Neural progenitor cell (in vitro differentiated cells): ENCODE measurements around the gene PUSL1. TPM values are rescaled to one million over a fixed set of nuclear protein-coding genes. Genes with fewer than 3 reads are reported as not detected.

ENCODE experiments used
- DNase-seq: peaks from one replicate; pipeline ENCODE4 v3.0.0-alpha.2; 2016; ENCODE audit warnings: low spot score
- H2AFZ ChIP-seq: fragments of 200-600 bp; sonication (generic); replicated peaks from 2 replicates; pipeline ENCODE4 v1.6.1; 2016; ENCODE audit warnings: antibody characterized with exemption
- H3F3A ChIP-seq: fragments of 200-600 bp; sonication (generic); 2 replicates; pipeline ENCODE4 v1.6.1; 2016; ENCODE audit warnings: antibody characterized with exemption, low read depth
- H3K27ac ChIP-seq: fragments of 200-600 bp; sonication (generic); 2 replicates; pipeline ENCODE4 v1.5.1; 2016; ENCODE audit warnings: mild to moderate bottlenecking
- H3K27me3 ChIP-seq: fragments of 200-600 bp; sonication (generic); 2 replicates; pipeline ENCODE4 v1.6.1; 2016; ENCODE audit warnings: mild to moderate bottlenecking, moderate library complexity
- H3K36me3 ChIP-seq: fragments of 200-600 bp; sonication (generic); 2 replicates; pipeline ENCODE4 v1.5.1; 2016
- H3K4me1 ChIP-seq: fragments of 200-600 bp; sonication (generic); 2 replicates; pipeline ENCODE4 v1.6.1; 2016; ENCODE audit warnings: mixed run types
- H3K4me2 ChIP-seq: fragments of 200-600 bp; sonication (generic); 2 replicates; pipeline ENCODE4 v1.6.1; 2016
- H3K4me3 ChIP-seq: fragments of 200-600 bp; sonication (generic); 2 replicates; pipeline ENCODE4 v1.5.1; 2016
- H3K79me2 ChIP-seq: fragments of 200-600 bp; sonication (generic); 2 replicates; pipeline ENCODE4 v1.6.1; 2016; ENCODE audit warnings: low read depth
- H3K9ac ChIP-seq: fragments of 200-600 bp; sonication (generic); 2 replicates; pipeline ENCODE4 v1.6.1; 2016
- H3K9me3 ChIP-seq: fragments of 200-600 bp; sonication (generic); 2 replicates; pipeline ENCODE4 v1.5.1; 2016; ENCODE audit warnings: low read depth
- H4K20me1 ChIP-seq: fragments of 200-600 bp; sonication (generic); 2 replicates; pipeline ENCODE4 v1.6.1; 2016; ENCODE audit warnings: low read depth
- H3K27ac Mint-ChIP-seq: 3 replicates; pipeline ENCODE4 v1.8.0; 2021; ENCODE audit warnings: mixed read lengths
- H3K27me3 Mint-ChIP-seq: 2 replicates; pipeline ENCODE4 v1.8.0; 2022; ENCODE audit warnings: low read depth, mild to moderate bottlenecking, inconsistent platforms, moderate library complexity, mixed read lengths; ENCODE audit not compliant: insufficient read depth
- H3K36me3 Mint-ChIP-seq: 3 replicates; pipeline ENCODE4 v1.8.0; 2021; ENCODE audit warnings: mixed read lengths
- H3K4me1 Mint-ChIP-seq: 3 replicates; pipeline ENCODE4 v1.8.0; 2021; ENCODE audit warnings: mixed read lengths
- H3K4me3 Mint-ChIP-seq: 3 replicates; pipeline ENCODE4 v1.8.0; 2021; ENCODE audit warnings: mild to moderate bottlenecking, moderate library complexity, mixed read lengths
- H3K9me3 Mint-ChIP-seq: 3 replicates; pipeline ENCODE4 v1.8.0; 2020; ENCODE audit warnings: mixed read lengths
- EZH2 ChIP-seq: fragments of 200-600 bp; sonication (generic); IDR thresholded peaks from 2 replicates; pipeline ENCODE4 v1.6.1; 2017; ENCODE audit warnings: antibody characterized with exemption, mild to moderate bottlenecking, moderate library complexity
- EZH2phosphoT487 ChIP-seq: fragments of 200-600 bp; sonication (generic); IDR thresholded peaks from 2 replicates; pipeline ENCODE4 v1.6.1; 2017; ENCODE audit warnings: antibody characterized with exemption
- total RNA-seq: library from RNA; depleted of rRNA; stranded (reverse); fragments of >200 nt; gene quantifications from 2 replicates; pipeline ENCODE4 v1.2.3, GENCODE V29; 2015; ENCODE audit warnings: low replicate concordance
- TF ChIP-seq, protein P1 (sequence below): fragments of 200-600 bp; sonication (generic); IDR thresholded peaks from 2 replicates; pipeline ENCODE4 v1.5.1; 2017; ENCODE audit warnings: antibody characterized with exemption, mild to moderate bottlenecking

PUSL1 gene
- total RNA-seq, 1 donor from 2014 or later: 3.7 TPM

DNA sequence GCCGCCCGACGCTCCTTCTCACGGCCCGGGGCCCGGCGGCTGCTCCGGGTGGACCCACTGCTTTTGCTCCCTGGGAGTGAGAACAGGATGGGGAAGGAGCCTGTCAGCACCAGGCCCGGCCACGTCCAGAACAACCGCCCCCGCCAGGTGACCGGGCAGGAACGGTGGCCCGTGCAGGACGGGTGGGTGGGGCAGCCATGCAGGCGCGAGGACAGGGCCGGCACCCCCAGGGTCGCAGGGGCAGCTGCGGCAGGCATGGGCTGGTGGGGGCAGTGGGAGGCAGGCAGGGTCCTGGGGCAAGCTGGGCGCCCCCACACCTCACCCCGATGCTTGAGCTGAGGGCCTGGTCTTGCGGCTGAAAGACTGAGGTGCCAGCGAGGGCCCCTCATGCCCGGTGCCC is 28.0 kb downstream of the PUSL1 start:
- H3K9me3 Mint-ChIP-seq: no peaks in the 10 kb centered on the region
- no peak for DNase-seq
- TF ChIP-seq, protein P1, sequence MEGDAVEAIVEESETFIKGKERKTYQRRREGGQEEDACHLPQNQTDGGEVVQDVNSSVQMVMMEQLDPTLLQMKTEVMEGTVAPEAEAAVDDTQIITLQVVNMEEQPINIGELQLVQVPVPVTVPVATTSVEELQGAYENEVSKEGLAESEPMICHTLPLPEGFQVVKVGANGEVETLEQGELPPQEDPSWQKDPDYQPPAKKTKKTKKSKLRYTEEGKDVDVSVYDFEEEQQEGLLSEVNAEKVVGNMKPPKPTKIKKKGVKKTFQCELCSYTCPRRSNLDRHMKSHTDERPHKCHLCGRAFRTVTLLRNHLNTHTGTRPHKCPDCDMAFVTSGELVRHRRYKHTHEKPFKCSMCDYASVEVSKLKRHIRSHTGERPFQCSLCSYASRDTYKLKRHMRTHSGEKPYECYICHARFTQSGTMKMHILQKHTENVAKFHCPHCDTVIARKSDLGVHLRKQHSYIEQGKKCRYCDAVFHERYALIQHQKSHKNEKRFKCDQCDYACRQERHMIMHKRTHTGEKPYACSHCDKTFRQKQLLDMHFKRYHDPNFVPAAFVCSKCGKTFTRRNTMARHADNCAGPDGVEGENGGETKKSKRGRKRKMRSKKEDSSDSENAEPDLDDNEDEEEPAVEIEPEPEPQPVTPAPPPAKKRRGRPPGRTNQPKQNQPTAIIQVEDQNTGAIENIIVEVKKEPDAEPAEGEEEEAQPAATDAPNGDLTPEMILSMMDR: no peak
- no peak for TF ChIP-seq EZH2
- no peak for TF ChIP-seq EZH2phosphoT487
- no peak overlapping the region for H3K4me3 ChIP-seq
- no peaks in the 10 kb centered on the region for H3K79me2 ChIP-seq
- no peak overlapping the region for H3K9ac ChIP-seq
- peaks cover 9% of the 10 kb centered on the region for H3K27me3 Mint-ChIP-seq
- H4K20me1 ChIP-seq: peaks cover 54% of the 10 kb centered on the region
- H3K27me3 ChIP-seq: no peaks in the 10 kb centered on the region
- peaks cover 9% of the 10 kb centered on the region for H3K36me3 Mint-ChIP-seq
- H3K4me3 Mint-ChIP-seq: no peak overlapping the region
- H3K4me1 ChIP-seq: no peaks in the 10 kb centered on the region
- no peak overlapping the region for H3K27ac ChIP-seq
- no peak overlapping the region for H2AFZ ChIP-seq
- no peaks in the 10 kb centered on the region for H3K36me3 ChIP-seq
- H3K4me2 ChIP-seq: no peak overlapping the region
- H3K27ac Mint-ChIP-seq: no peak overlapping the region
- no peaks in the 10 kb centered on the region for H3K4me1 Mint-ChIP-seq
- H3K9me3 ChIP-seq: no peaks in the 10 kb centered on the region
- H3F3A ChIP-seq: peaks cover 12% of the 10 kb centered on the region

DNA sequence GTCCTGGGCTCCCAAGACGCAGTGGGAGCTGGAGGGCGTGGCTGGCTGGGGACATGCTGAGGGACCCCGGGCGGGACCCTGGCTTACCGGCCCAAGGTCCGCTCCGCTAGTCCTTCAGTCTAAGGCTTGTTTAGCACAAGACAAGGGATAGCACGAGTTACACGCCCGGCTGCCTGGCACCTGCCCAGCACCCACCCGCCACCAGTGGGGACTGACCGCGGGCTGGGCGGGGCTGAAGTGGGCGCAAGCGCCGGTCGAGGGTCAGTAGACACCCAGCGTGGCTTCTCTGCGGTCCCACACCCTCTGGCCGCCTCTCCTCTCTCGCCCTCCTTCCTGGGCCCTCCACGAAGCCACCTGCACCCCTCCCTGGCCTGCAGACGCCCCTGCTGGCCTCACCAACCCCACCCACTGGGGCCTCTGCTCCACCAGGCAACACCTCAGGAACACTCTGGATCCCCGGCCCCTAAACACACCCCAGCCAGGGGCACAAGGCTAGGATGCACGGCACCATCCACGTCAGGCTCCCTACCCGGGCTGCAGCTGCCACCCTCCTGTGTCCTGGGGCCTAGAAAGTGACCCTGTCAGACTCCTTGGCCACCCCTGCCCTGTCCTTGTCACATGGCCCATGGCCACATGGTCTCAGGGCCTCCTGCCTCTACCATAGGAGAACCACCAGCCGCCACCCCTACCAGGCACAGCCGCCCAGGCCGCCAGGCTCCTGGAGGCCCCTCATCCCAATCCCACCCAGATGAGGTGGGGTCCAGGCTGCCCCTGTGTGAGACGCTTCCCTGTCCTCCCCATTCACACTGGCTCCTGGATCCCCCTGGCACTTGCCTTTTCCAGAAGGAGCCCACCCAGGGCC is 28.8 kb downstream of the PUSL1 start:
- H3F3A ChIP-seq: peaks cover 12% of the 10 kb centered on the region
- Mint-ChIP-seq H3K4me3 (no peak overlapping the region), H3K4me1 (no peaks in the 10 kb centered on the region), H3K9me3 (no peaks in the 10 kb centered on the region), H3K36me3 (peaks cover 10% of the 10 kb centered on the region), H3K27ac (no peak overlapping the region), H3K27me3 (peaks cover 9% of the 10 kb centered on the region)
- TF ChIP-seq EZH2phosphoT487 (no peak), EZH2 (no peak)
- TF ChIP-seq, protein P1: no peak
- no peaks in the 10 kb centered on the region for H3K36me3 ChIP-seq
- H3K9me3 ChIP-seq: no peaks in the 10 kb centered on the region
- H2AFZ ChIP-seq: no peak overlapping the region
- H3K79me2 ChIP-seq: no peaks in the 10 kb centered on the region
- no peak overlapping the region for H3K4me3 ChIP-seq
- H4K20me1 ChIP-seq: peaks cover 48% of the 10 kb centered on the region
- no peak overlapping the region for H3K9ac ChIP-seq
- no peaks in the 10 kb centered on the region for H3K4me1 ChIP-seq
- H3K27me3 ChIP-seq: no peaks in the 10 kb centered on the region
- no peak overlapping the region for H3K27ac ChIP-seq
- DNase-seq: no peak
- H3K4me2 ChIP-seq: no peak overlapping the region

DNA sequence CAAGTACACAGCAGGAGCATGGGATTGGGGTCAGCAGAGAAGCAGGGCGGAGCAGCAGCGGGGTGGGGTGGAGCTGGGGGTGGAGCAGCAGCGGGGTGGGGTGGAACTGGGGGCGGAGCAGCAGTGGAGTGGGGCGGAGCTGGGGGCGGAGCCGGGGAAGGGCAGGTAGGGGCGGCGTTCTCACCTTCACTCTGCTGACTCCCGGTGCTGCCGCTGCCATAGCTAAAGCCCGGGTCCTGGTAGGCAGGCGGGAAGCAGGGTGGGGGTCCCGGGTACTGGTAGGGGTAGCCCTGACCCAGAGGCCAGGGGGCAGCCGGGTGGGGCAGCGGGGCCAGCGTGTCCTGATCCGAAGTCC is 29.4 kb downstream of the PUSL1 start:
- H3K79me2 ChIP-seq: no peaks in the 10 kb centered on the region

More for the DNA sequence above, 29.4 kb downstream of the PUSL1 start:
- H3K4me1 Mint-ChIP-seq: no peaks in the 10 kb centered on the region
- Histone ChIP-seq H4K20me1 (peaks cover 48% of the 10 kb centered on the region), H3K27me3 (no peaks in the 10 kb centered on the region), H3K4me3 (no peak overlapping the region), H3K36me3 (no peaks in the 10 kb centered on the region), H3K4me1 (no peaks in the 10 kb centered on the region), H3F3A (peaks cover 12% of the 10 kb centered on the region), H3K27ac (no peak overlapping the region), H2AFZ (no peak overlapping the region), H3K9ac (no peak overlapping the region), H3K4me2 (no peak overlapping the region), H3K9me3 (no peaks in the 10 kb centered on the region)
- TF ChIP-seq EZH2phosphoT487: no peak
- TF ChIP-seq, protein P1: no peak
- no peak for TF ChIP-seq EZH2
- no peak overlapping the region for H3K4me3 Mint-ChIP-seq
- no peak overlapping the region for H3K27ac Mint-ChIP-seq
- no peak for DNase-seq
- H3K36me3 Mint-ChIP-seq: peaks cover 10% of the 10 kb centered on the region
- no peaks in the 10 kb centered on the region for H3K9me3 Mint-ChIP-seq
- peaks cover 9% of the 10 kb centered on the region for H3K27me3 Mint-ChIP-seq
